ENCODE measurements around the gene KCNN1. TPM values are rescaled to one million over a fixed set of nuclear protein-coding genes. Genes with fewer than 3 reads are reported as not detected.

Gene KCNN1
- total RNA-seq, 2 experiments from 2014 or later, result 0.24 TPM; not detected in 1

DNA sequence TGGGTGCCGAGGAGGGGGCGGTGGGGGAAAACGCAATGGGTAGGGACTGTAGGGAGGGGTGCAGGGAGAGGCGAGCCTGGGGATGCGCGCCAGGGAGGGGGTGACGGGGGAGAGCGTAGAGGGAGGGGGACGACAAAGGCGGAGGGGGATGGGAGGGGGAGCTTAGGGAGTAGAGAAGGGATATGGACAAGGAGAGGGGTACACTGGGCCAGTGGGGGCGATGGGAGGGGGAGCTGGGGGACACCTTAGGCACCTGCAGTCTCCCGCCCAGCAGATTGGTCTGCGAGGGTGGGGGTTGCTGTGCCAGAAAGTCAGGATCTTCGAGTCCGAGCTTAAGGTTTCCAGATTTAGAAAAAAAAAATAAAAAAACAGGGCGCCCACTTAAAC lies 18.4 kb upstream of the KCNN1 start:
- Mint-ChIP-seq H3K27me3 (peaks cover 43% of the 10 kb centered on the region), H3K36me3 (peaks cover 2% of the 10 kb centered on the region), H3K9me3 (no peaks in the 10 kb centered on the region), H3K27ac (no peak overlapping the region), H3K4me1 (ENCODE audit: low read depth) (peaks cover 45% of the 10 kb centered on the region), H3K4me3 (peak overlapping the region; percentile 52)
- ChIA-PET CTCF (interaction anchor here (0.6 to 8.1 kb wide), 3 partner anchors 48 to 163 kb away, joined by 3 to 76 read pairs (median 4); no protein-coding TSS in a partner anchor), POLR2A (interaction anchor here (1.5 kb wide), 1 partner anchor 10 kb away, joined by 3 read pairs; no protein-coding TSS in a partner anchor)
- DNase-seq, result no peak
- intact Hi-C loops (cut with micrococcal nuclease), result loop anchor here (1.0 to 5.0 kb wide), 3 partner anchors 53 to 204 kb away; partner anchors contain the start of gene PIK3R2

DNA sequence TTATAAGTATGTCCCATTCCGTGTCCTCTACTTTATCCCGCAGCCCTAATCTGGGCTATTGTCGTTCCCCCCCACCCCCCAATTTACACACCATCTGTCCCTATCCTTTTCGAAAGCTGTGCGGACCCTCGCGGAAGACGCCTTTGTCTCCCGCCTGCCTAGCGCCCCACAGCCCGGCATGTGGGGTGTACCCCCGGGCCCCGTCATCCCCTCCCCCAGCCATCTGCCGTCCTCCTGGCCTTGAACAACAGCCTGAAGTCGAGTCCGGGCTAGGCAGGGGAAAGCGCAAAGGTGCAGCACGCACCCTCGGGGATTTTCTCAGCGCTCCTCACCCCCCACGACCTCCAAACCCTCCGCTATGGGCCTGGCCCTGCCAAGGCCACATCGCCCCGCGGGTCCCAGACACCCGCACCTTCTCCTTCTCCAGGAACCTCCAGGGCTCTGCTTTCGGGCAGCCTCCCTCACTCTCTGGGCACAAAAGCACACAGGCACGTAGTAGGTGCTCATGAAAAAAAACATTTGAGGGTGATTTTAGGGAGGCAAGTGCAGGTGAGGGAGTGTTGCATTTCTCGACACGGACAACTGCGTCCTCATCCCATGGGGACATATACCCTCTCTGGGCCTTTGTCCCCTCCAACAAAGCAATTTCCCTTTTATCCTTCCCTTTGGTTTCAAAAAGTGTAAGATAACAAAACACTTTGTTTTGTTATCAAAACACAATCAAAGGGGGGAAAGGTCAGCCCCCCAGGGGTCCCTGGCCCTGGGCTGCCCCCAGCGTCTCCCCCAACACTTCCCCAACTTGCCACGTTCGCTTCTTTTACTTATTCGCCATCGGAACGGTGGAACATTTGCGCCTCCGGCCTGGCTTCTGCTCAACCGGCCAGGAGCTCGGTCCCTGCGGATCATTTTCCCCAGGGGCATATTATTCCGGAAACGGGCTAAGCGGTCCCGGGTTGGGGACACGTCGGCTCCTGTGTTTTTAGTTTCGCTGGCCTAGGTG lies 17.7 kb upstream of the KCNN1 start:
- intact Hi-C loops (cut with micrococcal nuclease), result loop anchor here (1.0 to 5.0 kb wide), 3 partner anchors 52 to 203 kb away; partner anchors contain the start of gene PIK3R2
- peak overlapping the region; percentile 52 for H3K4me3 Mint-ChIP-seq
- POLR2A ChIA-PET, result interaction anchor here (1.5 kb wide), 1 partner anchor 11 kb away, joined by 3 read pairs; no protein-coding TSS in a partner anchor
- no peaks in the 10 kb centered on the region for H3K9me3 Mint-ChIP-seq
- peak overlapping the region; percentile 21 for H3K27ac Mint-ChIP-seq
- H3K36me3 Mint-ChIP-seq, result peaks cover 2% of the 10 kb centered on the region
- H3K4me1 Mint-ChIP-seq (ENCODE audit: low read depth), result peaks cover 45% of the 10 kb centered on the region
- H3K27me3 Mint-ChIP-seq, result peaks cover 47% of the 10 kb centered on the region
- peak; percentile 32 for DNase-seq
- CTCF ChIA-PET, result interaction anchor here (0.6 to 8.1 kb wide), 6 partner anchors 11 to 162 kb away, joined by 3 to 76 read pairs (median 4); partner anchors contain the start of gene CCDC124

DNA sequence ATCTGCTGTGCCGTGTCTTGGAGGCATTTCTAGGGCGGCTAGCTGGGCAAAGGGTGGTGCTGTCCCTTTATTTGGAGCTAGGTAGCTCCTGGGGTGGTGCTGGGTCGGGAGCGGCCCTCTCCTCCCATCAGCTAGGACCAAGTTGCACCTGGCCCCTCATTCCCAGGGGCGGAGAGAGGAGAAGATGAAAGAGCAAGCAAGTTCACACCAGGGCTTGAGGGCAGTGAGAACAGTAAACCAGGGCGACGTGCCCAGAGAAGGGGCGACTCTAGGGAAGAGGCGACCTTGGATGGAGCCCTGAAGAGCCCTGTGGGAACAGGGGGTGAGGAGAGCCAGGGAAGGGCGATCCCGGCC lies 17.0 kb upstream of the KCNN1 start:
- Mint-ChIP-seq H3K36me3 (peaks cover 2% of the 10 kb centered on the region), H3K9me3 (no peaks in the 10 kb centered on the region), H3K27me3 (peaks cover 47% of the 10 kb centered on the region), H3K27ac (no peak overlapping the region), H3K4me3 (peak overlapping the region; percentile 43), H3K4me1 (ENCODE audit: low read depth) (peaks cover 45% of the 10 kb centered on the region)
- intact Hi-C loops (cut with micrococcal nuclease), result loop anchor here (5.0 kb wide), 2 partner anchors 107 to 202 kb away; partner anchors contain the start of gene PIK3R2
- ChIA-PET POLR2A (no interaction called here), CTCF (interaction anchor here (0.7 to 0.9 kb wide), 3 partner anchors 12 to 46 kb away, joined by 3 to 6 read pairs (median 3); partner anchors contain the start of gene CCDC124)
- DNase-seq, result no peak

DNA sequence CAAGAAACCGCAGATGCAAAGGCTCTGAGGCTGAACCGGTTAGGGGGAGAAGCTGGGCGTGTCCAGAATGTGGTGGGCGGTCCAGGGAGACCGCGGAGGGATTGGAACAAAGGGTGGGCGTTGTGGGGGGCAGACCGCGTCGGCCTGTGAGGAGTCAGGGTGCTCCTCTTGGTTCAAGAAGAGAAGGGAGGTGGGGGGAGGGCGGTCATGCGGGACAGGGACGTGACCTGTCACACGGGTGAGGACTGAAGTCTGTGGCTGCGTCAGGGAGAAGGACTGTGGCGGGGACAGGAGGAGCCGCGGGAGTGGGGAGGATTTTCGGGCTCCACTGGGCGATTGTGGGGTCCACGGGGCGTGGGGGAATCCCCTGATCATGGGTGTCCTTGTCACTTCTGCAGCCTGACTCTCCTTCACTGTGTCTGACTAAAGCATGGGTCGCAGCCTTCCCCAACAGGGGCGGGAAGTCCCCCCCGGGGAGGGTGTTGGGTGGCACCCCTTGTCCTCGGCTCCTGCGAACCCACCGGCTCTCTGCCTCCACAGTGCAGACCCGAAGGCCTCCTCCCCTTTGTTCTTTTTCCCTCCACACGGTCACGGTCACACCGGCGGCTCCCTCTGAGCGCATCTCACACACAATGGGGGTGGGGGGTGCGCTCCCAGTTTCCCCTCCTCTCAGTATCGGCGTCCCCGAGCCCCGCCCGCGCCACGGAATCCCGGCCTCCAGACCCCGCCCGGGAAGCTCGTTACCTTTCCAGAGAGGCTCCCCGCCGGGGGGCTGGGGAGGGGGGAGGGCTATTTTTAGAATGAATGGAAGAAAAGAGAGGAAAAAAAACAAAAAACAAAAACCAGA lies 16.4 kb upstream of the KCNN1 start:
- peaks cover 2% of the 10 kb centered on the region for H3K36me3 Mint-ChIP-seq
- intact Hi-C loops (cut with micrococcal nuclease), result no loop called here
- no peak overlapping the region for H3K27ac Mint-ChIP-seq
- peaks cover 47% of the 10 kb centered on the region for H3K27me3 Mint-ChIP-seq
- CTCF ChIA-PET, result interaction anchor here (0.8 to 4.1 kb wide), 4 partner anchors 12 to 47 kb away, joined by 3 to 13 read pairs (median 6); no protein-coding TSS in a partner anchor
- H3K4me1 Mint-ChIP-seq (ENCODE audit: low read depth), result peaks cover 45% of the 10 kb centered on the region
- peak; percentile 62 for DNase-seq
- H3K9me3 Mint-ChIP-seq, result no peaks in the 10 kb centered on the region
- peak overlapping the region; percentile 43 for H3K4me3 Mint-ChIP-seq
- POLR2A ChIA-PET, result no interaction called here

DNA sequence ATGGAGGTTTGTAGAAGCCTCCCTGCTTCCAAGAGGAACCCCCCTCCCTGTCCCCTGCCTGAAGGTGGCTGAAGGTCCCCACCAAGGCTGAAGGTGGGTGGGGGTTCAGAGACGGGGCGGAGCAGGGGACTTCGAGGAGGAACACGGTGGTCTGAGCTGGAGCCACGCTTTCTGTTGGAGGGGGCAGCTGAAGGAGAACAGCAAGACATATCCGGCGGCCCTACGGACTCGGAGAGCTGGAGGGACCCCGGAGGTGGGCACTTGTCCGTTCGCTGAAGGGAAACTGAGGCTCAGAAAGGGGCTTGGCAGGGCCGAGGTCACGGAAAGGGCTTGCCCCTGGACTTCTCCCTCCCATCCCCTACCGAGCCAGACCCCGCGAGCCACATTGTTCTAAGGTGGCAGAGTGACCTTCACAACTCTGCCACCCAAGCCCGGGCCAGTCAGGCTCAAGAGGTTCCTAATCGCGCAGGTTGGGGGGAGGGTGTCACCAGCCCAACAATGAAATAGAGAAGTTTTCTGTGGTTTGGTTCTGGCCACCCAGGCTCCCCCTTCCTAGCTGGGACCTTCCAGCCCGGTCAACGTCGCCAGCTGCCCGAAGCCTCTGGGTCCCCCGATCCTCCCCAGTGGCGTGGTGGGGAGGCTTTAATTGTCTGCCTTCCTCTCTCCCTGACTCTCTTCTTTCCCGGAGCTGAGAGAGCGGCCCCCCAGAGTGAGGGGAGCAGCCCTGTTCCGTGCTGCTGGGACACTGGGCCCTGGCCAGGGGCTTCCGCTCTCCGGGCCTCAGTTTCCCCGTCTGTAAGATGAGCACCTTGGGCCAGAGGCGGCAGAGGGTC lies 15.5 kb upstream of the KCNN1 start:
- no peak overlapping the region for H3K27ac Mint-ChIP-seq
- H3K4me3 Mint-ChIP-seq, result no peak overlapping the region
- no peaks in the 10 kb centered on the region for H3K9me3 Mint-ChIP-seq
- POLR2A ChIA-PET, result no interaction called here
- peaks cover 42% of the 10 kb centered on the region for H3K4me1 Mint-ChIP-seq (ENCODE audit: low read depth)
- CTCF ChIA-PET, result interaction anchor here (1.7 to 4.1 kb wide), 2 partner anchors 13 to 46 kb away, joined by 5 to 13 read pairs; no protein-coding TSS in a partner anchor
- intact Hi-C loops (cut with micrococcal nuclease), result no loop called here
- peaks cover 47% of the 10 kb centered on the region for H3K27me3 Mint-ChIP-seq
- peaks cover 2% of the 10 kb centered on the region for H3K36me3 Mint-ChIP-seq
- no peak for DNase-seq

DNA sequence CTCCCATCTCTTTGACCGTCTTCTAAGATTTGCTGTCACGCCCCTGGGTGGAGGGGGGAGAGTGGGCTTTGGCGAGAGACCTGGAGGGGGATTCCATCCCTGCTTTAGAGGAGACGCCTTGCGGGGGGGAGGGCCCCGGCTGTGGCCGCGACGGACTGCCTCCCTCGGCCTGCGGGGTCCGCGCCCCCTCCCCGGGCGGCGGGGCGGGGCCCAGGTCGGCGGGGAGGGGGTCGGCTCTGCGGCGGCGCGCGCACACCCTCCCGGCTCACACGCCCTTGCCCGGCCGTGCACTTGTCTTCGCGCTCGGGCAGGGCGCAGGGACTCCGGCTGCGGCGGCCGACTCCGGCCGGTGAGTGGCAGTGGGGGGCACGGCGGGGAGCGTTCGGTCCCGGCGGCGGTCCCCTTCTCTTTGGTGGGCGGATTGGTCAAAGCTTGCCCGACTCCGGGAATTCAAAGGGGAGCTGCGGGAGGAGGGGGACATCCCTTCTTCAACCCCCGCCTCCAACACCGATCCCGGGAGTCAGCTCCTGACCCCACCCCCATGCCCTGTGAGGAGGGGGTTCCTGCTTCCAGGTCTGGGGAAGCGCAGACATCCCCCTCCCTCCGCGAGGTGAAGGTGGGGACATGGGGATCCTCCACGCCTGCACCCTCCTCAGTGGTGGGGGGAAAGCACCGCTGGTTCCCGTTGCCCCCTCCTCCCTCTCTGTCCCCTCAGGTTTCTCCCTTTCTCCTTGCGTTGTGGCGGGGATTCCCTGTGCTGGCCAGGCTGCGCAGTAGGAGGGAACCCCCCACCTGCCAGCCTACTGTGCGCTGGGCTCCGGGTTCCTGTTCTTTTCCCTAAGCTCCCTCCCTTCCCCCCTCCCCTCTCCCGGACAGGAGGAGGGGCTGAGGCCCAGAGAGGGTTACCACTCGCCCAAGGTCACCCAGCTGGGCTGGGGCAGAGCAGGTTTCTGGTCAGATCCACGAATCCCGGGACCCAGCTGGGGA lies 14.6 kb upstream of the KCNN1 start:
- ChIA-PET CTCF (interaction anchor here (0.6 to 4.1 kb wide), 4 partner anchors 14 to 93 kb away, joined by 3 to 13 read pairs (median 4); partner anchors contain the start of gene RPL18A), POLR2A (no interaction called here)
- no peak for DNase-seq
- H3K4me3 Mint-ChIP-seq, result no peak overlapping the region
- H3K27ac Mint-ChIP-seq, result no peak overlapping the region
- H3K4me1 Mint-ChIP-seq (ENCODE audit: low read depth), result peaks cover 34% of the 10 kb centered on the region
- H3K27me3 Mint-ChIP-seq, result peaks cover 48% of the 10 kb centered on the region
- intact Hi-C loops (cut with micrococcal nuclease), result no loop called here
- H3K36me3 Mint-ChIP-seq, result peaks cover 1% of the 10 kb centered on the region
- no peaks in the 10 kb centered on the region for H3K9me3 Mint-ChIP-seq

DNA sequence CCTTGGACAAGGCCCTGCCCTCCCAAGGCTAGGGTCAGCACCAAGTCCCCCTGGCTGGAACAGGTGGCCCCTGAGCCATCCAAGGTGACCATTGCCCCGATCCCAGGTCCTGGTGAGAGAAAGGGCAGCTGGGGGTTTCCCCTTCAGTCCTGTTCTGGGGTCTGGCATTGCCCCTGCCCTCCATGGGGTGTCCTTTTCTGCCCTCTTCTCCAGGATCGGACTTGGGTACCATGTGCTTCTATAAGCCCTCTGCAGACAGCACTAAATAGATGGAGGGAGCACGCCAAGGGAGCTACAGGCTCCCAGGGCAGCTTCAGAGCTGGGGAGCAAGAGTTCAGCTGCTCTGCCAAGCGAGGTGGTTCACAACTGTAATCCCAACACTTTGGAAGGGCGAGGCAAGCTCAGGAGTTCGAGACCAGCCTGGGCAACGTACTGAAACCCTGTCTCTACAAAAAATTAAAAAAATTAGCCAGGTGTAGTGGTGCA lies 13.5 kb upstream of the KCNN1 start:
- CTCF ChIA-PET, result interaction anchor here (0.6 to 4.1 kb wide), 3 partner anchors 17 to 94 kb away, joined by 3 to 13 read pairs (median 3); partner anchors contain the start of gene RPL18A
- no peaks in the 10 kb centered on the region for H3K36me3 Mint-ChIP-seq

DNA sequence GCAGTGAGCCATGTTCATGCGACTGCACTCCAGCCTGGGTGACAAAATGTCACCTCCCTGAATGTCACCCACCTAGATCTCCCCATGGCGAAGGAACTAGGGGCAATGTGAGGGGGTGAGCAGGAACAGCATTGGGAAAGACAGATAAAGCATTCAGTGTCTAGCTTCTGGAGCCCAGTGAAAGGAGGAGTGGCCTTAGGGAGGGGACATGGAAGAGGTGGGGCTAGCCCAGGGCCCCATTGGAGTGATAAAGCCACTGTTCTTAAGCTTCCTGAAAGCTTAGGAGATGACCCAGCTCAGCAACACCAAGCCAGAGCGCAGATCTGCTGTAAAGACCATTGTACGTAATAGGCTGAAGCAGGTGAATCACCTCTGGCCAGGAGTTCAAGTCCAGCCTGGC lies 13.0 kb upstream of the KCNN1 start:
- H3K4me3 Mint-ChIP-seq, result no peak overlapping the region
- peaks cover 49% of the 10 kb centered on the region for H3K27me3 Mint-ChIP-seq
- intact Hi-C loops (cut with micrococcal nuclease), result no loop called here
- ChIA-PET CTCF (interaction anchor here (1.2 to 4.1 kb wide), 2 partner anchors 44 to 94 kb away, joined by 3 to 13 read pairs; partner anchors contain the start of gene RPL18A), POLR2A (no interaction called here)
- H3K36me3 Mint-ChIP-seq, result no peaks in the 10 kb centered on the region
- H3K9me3 Mint-ChIP-seq, result no peaks in the 10 kb centered on the region
- no peak overlapping the region for H3K27ac Mint-ChIP-seq
- DNase-seq, result no peak
- peaks cover 29% of the 10 kb centered on the region for H3K4me1 Mint-ChIP-seq (ENCODE audit: low read depth)

More for the DNA sequence above, 13.5 kb upstream of the KCNN1 start:
- POLR2A ChIA-PET, result no interaction called here
- peaks cover 31% of the 10 kb centered on the region for H3K4me1 Mint-ChIP-seq (ENCODE audit: low read depth)
- H3K4me3 Mint-ChIP-seq, result no peak overlapping the region
- H3K27ac Mint-ChIP-seq, result no peak overlapping the region
- peaks cover 51% of the 10 kb centered on the region for H3K27me3 Mint-ChIP-seq
- no peaks in the 10 kb centered on the region for H3K9me3 Mint-ChIP-seq
- intact Hi-C loops (cut with micrococcal nuclease), result no loop called here
- DNase-seq, result no peak

DNA sequence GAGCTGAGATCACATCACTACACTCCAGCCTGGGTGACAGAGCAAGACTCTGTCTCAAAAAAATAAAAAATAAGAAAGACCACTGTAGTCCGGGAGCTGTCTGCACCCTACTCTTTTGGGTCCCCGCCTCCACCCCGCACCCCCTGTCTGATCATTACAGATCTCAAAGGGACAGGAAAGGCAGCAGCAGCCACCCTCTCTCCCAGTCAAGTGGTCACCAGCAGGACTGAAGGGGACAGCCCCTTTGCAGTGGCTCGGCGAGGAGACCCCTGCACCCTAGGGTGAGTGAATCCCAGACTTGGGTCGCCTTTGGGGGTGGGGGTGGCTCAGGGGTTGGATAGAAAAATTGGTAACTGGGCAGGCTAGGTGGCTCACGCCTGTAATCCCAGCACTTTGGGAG lies 12.5 kb upstream of the KCNN1 start:
- Mint-ChIP-seq H3K4me3 (no peak overlapping the region), H3K36me3 (no peaks in the 10 kb centered on the region), H3K9me3 (no peaks in the 10 kb centered on the region), H3K4me1 (ENCODE audit: low read depth) (peaks cover 24% of the 10 kb centered on the region), H3K27ac (no peak overlapping the region), H3K27me3 (peaks cover 43% of the 10 kb centered on the region)
- intact Hi-C loops (cut with micrococcal nuclease), result no loop called here
- POLR2A ChIA-PET, result no interaction called here
- DNase-seq, result no peak
- CTCF ChIA-PET, result interaction anchor here (4.1 kb wide), 1 partner anchor 43 kb away, joined by 13 read pairs; no protein-coding TSS in a partner anchor
